HepG2 (cell line): ENCODE measurements around the gene BBS5. TPM values are rescaled to one million over a fixed set of nuclear protein-coding genes. Genes with fewer than 3 reads are reported as not detected.

ENCODE experiments used
- ATAC-seq: fragments of 200-7000 bp; cut with Tn5 transposase; 3 replicates; pipeline ENCODE4 v1.9.1; 2020; ENCODE audit warnings: mild to moderate bottlenecking, moderate library complexity
- BruUV-seq: library from RNA; stranded (reverse); fragments of 400-500 nt; replicated peaks from 2 replicates; lab custom pipeline; 2021; lab: Mats Ljungman, UMichigan
- CTCF ChIA-PET: fragments of 300-600 bp; formaldehyde crosslinking; extraction: SDS; loops from one replicate; lab custom pipeline; 2021; ENCODE audit warnings: low total read pairs, inconsistent platforms, low intra/inter-chr PET ratio; lab: Yijun Ruan, JAX
- POLR2A ChIA-PET: fragments of 350-600 bp; sonication (Branson Sonifier 250); formaldehyde crosslinking; loops from one replicate; lab custom pipeline; 2020; ENCODE audit warnings: antibody characterized with exemption, inconsistent platforms; lab: Yijun Ruan, JAX
- DNase-seq: peaks from one replicate; pipeline ENCODE4 v3.0.0-alpha.2; 2015; ENCODE audit warnings: low spot score
- FAIRE-seq: peaks from 3 replicates; lab custom pipeline; 2011; peaks lifted over from hg19 to GRCh38; lab: Jason Lieb, UNC
- H2AFZ ChIP-seq: one replicate; pipeline ENCODE4 v1.6.1; 2011; ENCODE audit warnings: low read length, inconsistent platforms
- H3K27ac ChIP-seq: fragments of 300-600 bp; 3 replicates; pipeline ENCODE4 v1.8.0; 2011; ENCODE audit warnings: mixed run types, mild to moderate bottlenecking, mixed read lengths, low read length, inconsistent platforms; ENCODE audit not compliant: insufficient read depth; ENCODE audit errors: extremely low read length
- H3K27me3 ChIP-seq, 2 experiments: fragments of 200-600 bp in 1 of 2; 2 replicates in 1 of 2; 3 replicates in 1 of 2; pipeline versions ENCODE4 v1.6.0 to v1.8.0; 2011; ENCODE audit warnings: low read length in 2 of 2, mild to moderate bottlenecking in 2 of 2, moderate library complexity in 2 of 2, inconsistent platforms in 1 of 2; ENCODE audit not compliant: insufficient read depth in 2 of 2, control insufficient read depth in 1 of 2
- H3K36me3 ChIP-seq, 2 experiments: fragments of 200-600 bp in 1 of 2; replicated peaks in 1 of 2; 2 replicates in 1 of 2; 3 replicates in 1 of 2; pipeline versions ENCODE4 v1.5.1 to v1.8.0; 2011; ENCODE audit warnings: low read length in 2 of 2, inconsistent platforms in 1 of 2; ENCODE audit not compliant: insufficient read depth in 2 of 2, control insufficient read depth in 1 of 2
- H3K4me1 ChIP-seq: 2 replicates; pipeline ENCODE4 v1.5.1; 2012; ENCODE audit warnings: low read length, inconsistent platforms; ENCODE audit not compliant: insufficient read depth
- H3K4me2 ChIP-seq: 2 replicates; pipeline ENCODE4 v1.6.0; 2011; ENCODE audit warnings: low read depth, low read length, inconsistent platforms
- H3K4me3 ChIP-seq, 3 experiments: fragments of 200-600 bp in 1 of 3; sonication (generic), shearing (Covaris generic) in 1 of 3; replicated peaks in 1 of 3; 2 replicates each; pipeline ENCODE4 v1.5.1; 2011 to 2016; ENCODE audit warnings: low read length in 3 of 3, inconsistent platforms in 2 of 3, low read depth in 2 of 3, mild to moderate bottlenecking in 2 of 3, control low read depth in 1 of 3, mixed read lengths in 1 of 3; ENCODE audit not compliant: insufficient read depth in 1 of 3
- H3K79me2 ChIP-seq: one replicate; pipeline ENCODE4 v1.6.1; 2011; ENCODE audit warnings: low read length, inconsistent platforms; ENCODE audit not compliant: insufficient read depth
- H3K9ac ChIP-seq: 2 replicates; pipeline ENCODE4 v1.6.0; 2011; ENCODE audit warnings: mild to moderate bottlenecking, low read depth, low read length, inconsistent platforms; ENCODE audit not compliant: insufficient read depth
- H3K9me3 ChIP-seq: 2 replicates; pipeline ENCODE4 v1.5.1; 2012; ENCODE audit warnings: mild to moderate bottlenecking, low read length
- H4K20me1 ChIP-seq: 2 replicates; pipeline ENCODE4 v1.6.0; 2011; ENCODE audit warnings: inconsistent platforms, mild to moderate bottlenecking, low read length, moderate library complexity; ENCODE audit not compliant: insufficient read depth
- KDM5A ChIP-seq: fragments of 200-600 bp; sonication (generic); IDR thresholded peaks from 2 replicates; pipeline ENCODE4 v1.7.0; 2018; ENCODE audit warnings: antibody characterized with exemption, mild to moderate bottlenecking, low read length, borderline replicate concordance
- KDM5B ChIP-seq: sonication (generic); formaldehyde crosslinking; IDR thresholded peaks from 2 replicates; pipeline ENCODE4 v1.4.0; 2020; ENCODE audit warnings: missing genetic modification reagents, mild to moderate bottlenecking, borderline replicate concordance
- LCORL ChIP-seq, 2 experiments: fragments of 450-650 bp in 1 of 2; sonication (generic) in 1 of 2; formaldehyde crosslinking in 1 of 2; IDR thresholded peaks; 2 replicates each; pipeline versions ENCODE4 v1.5.0 to v1.6.1; 2017 to 2020; ENCODE audit warnings: antibody characterized with exemption in 1 of 2, missing genetic modification reagents in 1 of 2
- MAFF ChIP-seq: IDR thresholded peaks from 2 replicates; pipeline ENCODE4 v1.6.1; 2011; ENCODE audit warnings: low read depth, low read length, improper control_type of control experiment
- MBNL3 ChIP-seq: fragments of 250-450 bp; sonication (Bioruptor Pico); conservative IDR thresholded peaks from 2 replicates; pipeline ENCODE4 v1.8.0; 2022; ENCODE audit warnings: mild to moderate bottlenecking, inconsistent platforms
- THYN1 ChIP-seq: sonication (generic); formaldehyde crosslinking; IDR thresholded peaks from 2 replicates; pipeline ENCODE4 v1.8.1; 2023; ENCODE audit warnings: low read depth, mild to moderate bottlenecking, moderate library complexity, missing genetic modification reagents, borderline replicate concordance
- ZBTB38 ChIP-seq: sonication (generic); formaldehyde crosslinking; IDR thresholded peaks from 2 replicates; pipeline ENCODE4 v1.5.1; 2020; ENCODE audit warnings: mild to moderate bottlenecking, missing genetic modification reagents
- ZMYM3 ChIP-seq: sonication (generic); formaldehyde crosslinking; IDR thresholded peaks from 2 replicates; pipeline ENCODE4 v1.5.1; 2020; ENCODE audit warnings: mild to moderate bottlenecking, missing genetic modification reagents
- ZNF253 ChIP-seq: sonication (generic); formaldehyde crosslinking; IDR thresholded peaks from 2 replicates; pipeline ENCODE4 v1.8.0; 2022; ENCODE audit warnings: mild to moderate bottlenecking, missing genetic modification reagents, borderline replicate concordance
- WGBS: methylation state at CpG from one replicate; pipeline ENCODE4 v1.1.6; 2017; ENCODE audit warnings: low lambda C conversion rate; 5-methylcytosine and 5-hydroxymethylcytosine counted together
- in situ Hi-C: cut with HindIII; loops from 2 replicates; pipeline ENCODE4 v1.10.0; 2017; ENCODE audit warnings: low pct_unique_long_range_greater_than_20kb; ENCODE audit not compliant: extremely low pct_ligation_motif_present
- intact Hi-C: fragments of 100-400 bp; cut with micrococcal nuclease; formaldehyde crosslinking; loops from one replicate; pipeline ENCODE4 v1.10.0; 2022; ENCODE audit not compliant: unreplicated experiment
- polyA plus RNA-seq, 8 experiments: library from polyadenylated mRNA; depleted of rRNA in 3 of 8; stranded (reverse) in 7 of 8; unstranded in 1 of 8; fragments of >200 nt; fragmentation: Illumina TruSeq in 4 of 8; extraction: Trizol in 4 of 8; gene quantifications; 2 replicates each; pipeline versions ENCODE4 v1.2.1 to v1.2.3, GENCODE V29; 2011 to 2016; ENCODE audit warnings: low read depth in 4 of 8, missing spikeins in 1 of 8, mixed read lengths in 1 of 8; ENCODE audit not compliant: insufficient read depth in 1 of 8
- total RNA-seq, 5 experiments: library from RNA; depleted of rRNA; stranded (reverse); fragments of >200 nt; fragmentation: Illumina TruSeq; extraction: Trizol; gene quantifications; 2 replicates each; pipeline ENCODE4 v1.2.3, GENCODE V29; 2016; ENCODE audit warnings: low read depth in 1 of 5
- TF ChIP-seq, protein P1 (sequence below), 2 experiments: IDR thresholded peaks; 2 replicates each; pipeline ENCODE4 v1.6.1; 2011 to 2012; ENCODE audit warnings: low read length in 2 of 2, borderline replicate concordance in 1 of 2, low read depth in 1 of 2, mild to moderate bottlenecking in 1 of 2, moderate library complexity in 1 of 2

The BBS5 gene
- total and polyA plus RNA-seq, 2 of the 13 experiments (the other 11 are each of a cell fraction or from before 2014, with no cell fraction given): 1.8 to 4.5 TPM

DNA sequence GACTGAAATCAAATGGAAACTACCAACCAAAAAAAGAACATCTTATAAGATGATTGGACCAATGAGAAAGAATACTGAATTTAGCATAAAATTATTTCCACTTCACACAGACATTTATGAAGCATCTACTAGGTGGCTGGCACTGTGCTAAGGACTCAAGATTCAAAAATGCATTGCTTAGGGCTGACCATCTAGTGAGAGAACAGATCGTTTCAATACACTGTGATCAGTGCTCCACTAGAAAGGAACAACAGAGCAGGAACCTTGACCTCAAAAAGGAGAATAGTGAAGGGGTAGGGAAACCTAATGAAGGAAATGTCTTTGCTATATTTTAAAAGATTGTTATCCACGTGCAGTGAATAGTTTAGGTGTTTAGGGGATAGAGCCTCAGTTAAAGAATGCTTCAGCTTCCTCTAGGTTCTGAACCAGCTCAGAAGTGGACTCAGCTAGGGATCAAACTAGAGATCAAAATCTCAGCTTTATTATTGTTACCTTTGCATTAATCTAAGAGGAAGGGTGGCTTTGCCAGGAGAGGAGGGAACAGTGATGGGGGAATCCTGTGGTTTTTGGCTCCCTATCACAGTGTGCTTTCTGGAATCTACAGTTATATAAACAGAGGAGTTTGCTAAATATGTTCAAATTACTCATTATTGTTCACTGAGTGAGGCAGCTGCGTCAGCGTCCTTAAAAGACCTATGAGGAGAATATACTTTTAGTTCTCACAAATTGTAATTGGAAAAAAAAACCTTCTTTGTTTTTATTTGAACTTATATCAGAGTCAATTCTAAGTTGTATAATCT lies 16.2 kb upstream of the BBS5 start:
- Histone ChIP-seq H3K4me3 (no peak overlapping the region), H3K79me2 (no peaks in the 10 kb centered on the region), H3K4me2 (no peak overlapping the region), H3K27ac (no peak overlapping the region), H4K20me1 (no peaks in the 10 kb centered on the region), H3K4me1 (no peaks in the 10 kb centered on the region), H2AFZ (no peak overlapping the region)
- in situ Hi-C loops: loop anchor here (25.0 kb wide), 1 partner anchor 899 kb away; no protein-coding TSS in a partner anchor
- ATAC-seq (peak; percentile 58), DNase-seq (no peak)
- POLR2A ChIA-PET: interaction anchor here (1.1 kb wide), 1 partner anchor 17 kb away, joined by 3 read pairs; the partner anchor contains the start of gene BBS5
- BruUV-seq: no TSS peak
- intact Hi-C loops: no loop called here
- CTCF ChIA-PET: no interaction called here
- 13% methylated on average over 4 of the region's 4 CpGs for WGBS
- no peak for TF ChIP-seq THYN1 (CRISPR knock-in tag)
- TF ChIP-seq ZNF253 (CRISPR knock-in tag): no peak
- TF ChIP-seq MBNL3 (CRISPR knock-in tag): no peak
- no peak for TF ChIP-seq ZMYM3 (CRISPR knock-in tag)
- no peak for TF ChIP-seq ZBTB38 (CRISPR knock-in tag)
- no peak for TF ChIP-seq KDM5A
- TF ChIP-seq, protein P1, sequence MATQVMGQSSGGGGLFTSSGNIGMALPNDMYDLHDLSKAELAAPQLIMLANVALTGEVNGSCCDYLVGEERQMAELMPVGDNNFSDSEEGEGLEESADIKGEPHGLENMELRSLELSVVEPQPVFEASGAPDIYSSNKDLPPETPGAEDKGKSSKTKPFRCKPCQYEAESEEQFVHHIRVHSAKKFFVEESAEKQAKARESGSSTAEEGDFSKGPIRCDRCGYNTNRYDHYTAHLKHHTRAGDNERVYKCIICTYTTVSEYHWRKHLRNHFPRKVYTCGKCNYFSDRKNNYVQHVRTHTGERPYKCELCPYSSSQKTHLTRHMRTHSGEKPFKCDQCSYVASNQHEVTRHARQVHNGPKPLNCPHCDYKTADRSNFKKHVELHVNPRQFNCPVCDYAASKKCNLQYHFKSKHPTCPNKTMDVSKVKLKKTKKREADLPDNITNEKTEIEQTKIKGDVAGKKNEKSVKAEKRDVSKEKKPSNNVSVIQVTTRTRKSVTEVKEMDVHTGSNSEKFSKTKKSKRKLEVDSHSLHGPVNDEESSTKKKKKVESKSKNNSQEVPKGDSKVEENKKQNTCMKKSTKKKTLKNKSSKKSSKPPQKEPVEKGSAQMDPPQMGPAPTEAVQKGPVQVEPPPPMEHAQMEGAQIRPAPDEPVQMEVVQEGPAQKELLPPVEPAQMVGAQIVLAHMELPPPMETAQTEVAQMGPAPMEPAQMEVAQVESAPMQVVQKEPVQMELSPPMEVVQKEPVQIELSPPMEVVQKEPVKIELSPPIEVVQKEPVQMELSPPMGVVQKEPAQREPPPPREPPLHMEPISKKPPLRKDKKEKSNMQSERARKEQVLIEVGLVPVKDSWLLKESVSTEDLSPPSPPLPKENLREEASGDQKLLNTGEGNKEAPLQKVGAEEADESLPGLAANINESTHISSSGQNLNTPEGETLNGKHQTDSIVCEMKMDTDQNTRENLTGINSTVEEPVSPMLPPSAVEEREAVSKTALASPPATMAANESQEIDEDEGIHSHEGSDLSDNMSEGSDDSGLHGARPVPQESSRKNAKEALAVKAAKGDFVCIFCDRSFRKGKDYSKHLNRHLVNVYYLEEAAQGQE (IDR thresholded peaks at IDR 0.05; ENCODE audit: borderline replicate concordance in 1 of 2, low read depth in 1 of 2, low read length in 2 of 2): no peak
- no peak for TF ChIP-seq KDM5B (CRISPR knock-in tag)
- no peak for TF ChIP-seq MAFF
- no peak for TF ChIP-seq LCORL (IDR thresholded peaks at IDR 0.05)
- TF ChIP-seq LCORL (CRISPR knock-in tag; IDR thresholded peaks at IDR 0.05): no peak
- TF ChIP-seq, all 625 proteins: peak for 0
- Histone ChIP-seq H3K27me3 (no peaks in the 10 kb centered on the region), H3K36me3 (no peaks in the 10 kb centered on the region), H3K9ac (no peak overlapping the region), H3K9me3 (no peaks in the 10 kb centered on the region)
- FAIRE-seq: no peak
